PC-3 (cell line): ENCODE measurements around the gene ERP44.

Experiments used
- EZH2 ChIP-seq: fragments of 300-600 bp; sonication (generic); IDR thresholded peaks from one replicate; pipeline ENCODE4 v1.6.1; 2017; ENCODE audit warnings: antibody characterized with exemption, mild to moderate bottlenecking, low read length; ENCODE audit not compliant: unreplicated experiment
- EZH2phosphoT487 ChIP-seq: fragments of 300-600 bp; sonication (generic); IDR thresholded peaks from 2 replicates; pipeline ENCODE4 v1.6.1; 2018; ENCODE audit warnings: mild to moderate bottlenecking, antibody characterized with exemption, low read length, borderline replicate concordance
- TF ChIP-seq, protein P1 (sequence below): fragments of 300-600 bp; sonication (generic); conservative IDR thresholded peaks from 2 replicates; pipeline ENCODE4 v1.5.1; 2017; ENCODE audit warnings: antibody characterized with exemption, low read depth, mild to moderate bottlenecking, low read length

GRCh38 chr9:100033877-100034551 lies 64.8 kb downstream of the ERP44 start:
- TF ChIP-seq EZH2phosphoT487 (no peak), EZH2 (no peak)
- TF ChIP-seq, protein P1, sequence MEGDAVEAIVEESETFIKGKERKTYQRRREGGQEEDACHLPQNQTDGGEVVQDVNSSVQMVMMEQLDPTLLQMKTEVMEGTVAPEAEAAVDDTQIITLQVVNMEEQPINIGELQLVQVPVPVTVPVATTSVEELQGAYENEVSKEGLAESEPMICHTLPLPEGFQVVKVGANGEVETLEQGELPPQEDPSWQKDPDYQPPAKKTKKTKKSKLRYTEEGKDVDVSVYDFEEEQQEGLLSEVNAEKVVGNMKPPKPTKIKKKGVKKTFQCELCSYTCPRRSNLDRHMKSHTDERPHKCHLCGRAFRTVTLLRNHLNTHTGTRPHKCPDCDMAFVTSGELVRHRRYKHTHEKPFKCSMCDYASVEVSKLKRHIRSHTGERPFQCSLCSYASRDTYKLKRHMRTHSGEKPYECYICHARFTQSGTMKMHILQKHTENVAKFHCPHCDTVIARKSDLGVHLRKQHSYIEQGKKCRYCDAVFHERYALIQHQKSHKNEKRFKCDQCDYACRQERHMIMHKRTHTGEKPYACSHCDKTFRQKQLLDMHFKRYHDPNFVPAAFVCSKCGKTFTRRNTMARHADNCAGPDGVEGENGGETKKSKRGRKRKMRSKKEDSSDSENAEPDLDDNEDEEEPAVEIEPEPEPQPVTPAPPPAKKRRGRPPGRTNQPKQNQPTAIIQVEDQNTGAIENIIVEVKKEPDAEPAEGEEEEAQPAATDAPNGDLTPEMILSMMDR = no peak
